ENCODE data around the gene CFAP69. TPM values are rescaled to one million over a fixed set of nuclear protein-coding genes. Genes with fewer than 3 reads are reported as not detected.
"Not testable (repeated sequence)": the region's sequence is repeated elsewhere in the genome, so short reads cannot be mapped to it uniquely, and the experiment has no call there.

Gene CFAP69
- total RNA-seq, 2 donors from 2014 or later, result 0.35 to 0.42 TPM

- Mint-ChIP-seq H3K9me3 (no peaks in the 10 kb centered on the region), H3K4me1 (peaks cover 5% of the 10 kb centered on the region), H3K4me3 (peak overlapping the region; percentile 95), H3K27me3 (no peaks in the 10 kb centered on the region), H3K27ac (no peak overlapping the region), H3K36me3 (ENCODE audit: low read depth) (no peaks in the 10 kb centered on the region)
- ATAC-seq (replicated peaks), result no peak
Measured at GRCh38 chr7:90243556-90243955, 1.4 kb upstream of the CFAP69 start.

GRCh38 chr7:90244565-90244908 lies 437 bp upstream of the CFAP69 start:
- no peaks in the 10 kb centered on the region for H3K9me3 Mint-ChIP-seq
- ATAC-seq (replicated peaks), result peak; percentile 3
- peaks cover 5% of the 10 kb centered on the region for H3K4me1 Mint-ChIP-seq
- H3K4me3 Mint-ChIP-seq, result peak overlapping the region; percentile 95
- H3K27me3 Mint-ChIP-seq, result peaks cover 4% of the 10 kb centered on the region
- no peaks in the 10 kb centered on the region for H3K36me3 Mint-ChIP-seq (ENCODE audit: low read depth)
- peak overlapping the region; percentile 81 for H3K27ac Mint-ChIP-seq

- Mint-ChIP-seq H3K4me1 (peaks cover 5% of the 10 kb centered on the region), H3K27ac (no peak overlapping the region), H3K27me3 (peaks cover 15% of the 10 kb centered on the region), H3K9me3 (no peaks in the 10 kb centered on the region), H3K4me3 (peak overlapping the region; percentile 95), H3K36me3 (ENCODE audit: low read depth) (no peaks in the 10 kb centered on the region)
- ATAC-seq (replicated peaks), result no peak
Measured at GRCh38 chr7:90246171-90246570, 1.2 kb downstream of the CFAP69 start.

GRCh38 chr7:90248706-90249105 lies 3.7 kb downstream of the CFAP69 start:
- peaks cover 5% of the 10 kb centered on the region for H3K4me1 Mint-ChIP-seq
- peaks cover 18% of the 10 kb centered on the region for H3K27me3 Mint-ChIP-seq
- no peak for ATAC-seq (replicated peaks)
- H3K27ac Mint-ChIP-seq, result no peak overlapping the region
- no peaks in the 10 kb centered on the region for H3K36me3 Mint-ChIP-seq (ENCODE audit: low read depth)
- no peak overlapping the region for H3K4me3 Mint-ChIP-seq
- no peaks in the 10 kb centered on the region for H3K9me3 Mint-ChIP-seq

- Mint-ChIP-seq H3K27me3 (peaks cover 32% of the 10 kb centered on the region), H3K27ac (no peak overlapping the region), H3K4me1 (no peaks in the 10 kb centered on the region), H3K4me3 (no peak overlapping the region), H3K9me3 (no peaks in the 10 kb centered on the region), H3K36me3 (ENCODE audit: low read depth) (no peaks in the 10 kb centered on the region)
- no peak for ATAC-seq (replicated peaks)
Measured at GRCh38 chr7:90250601-90251303, 5.8 kb downstream of the CFAP69 start.

- Mint-ChIP-seq H3K4me1 (no peaks in the 10 kb centered on the region), H3K27me3 (peaks cover 36% of the 10 kb centered on the region), H3K9me3 (no peaks in the 10 kb centered on the region), H3K4me3 (no peak overlapping the region), H3K27ac (no peak overlapping the region), H3K36me3 (ENCODE audit: low read depth) (no peaks in the 10 kb centered on the region)
- no peak for ATAC-seq (replicated peaks)
Measured at GRCh38 chr7:90251304-90251635, 6.3 kb downstream of the CFAP69 start.

GRCh38 chr7:90256011-90256410 lies 11.0 kb downstream of the CFAP69 start:
- not testable (repeated sequence) for H3K9me3 Mint-ChIP-seq; H3K4me1 Mint-ChIP-seq; ATAC-seq (replicated peaks); H3K36me3 Mint-ChIP-seq (ENCODE audit: low read depth); H3K27ac Mint-ChIP-seq; H3K4me3 Mint-ChIP-seq
- H3K27me3 Mint-ChIP-seq, result peaks cover 21% of the 10 kb centered on the region

GRCh38 chr7:90256778-90257177 lies 11.8 kb downstream of the CFAP69 start:
- H3K27me3 Mint-ChIP-seq, result peaks cover 20% of the 10 kb centered on the region
- no peak for ATAC-seq (replicated peaks)
- no peaks in the 10 kb centered on the region for H3K9me3 Mint-ChIP-seq
- H3K27ac Mint-ChIP-seq, result no peak overlapping the region
- no peaks in the 10 kb centered on the region for H3K36me3 Mint-ChIP-seq (ENCODE audit: low read depth)
- no peaks in the 10 kb centered on the region for H3K4me1 Mint-ChIP-seq
- no peak overlapping the region for H3K4me3 Mint-ChIP-seq

- Mint-ChIP-seq H3K9me3 (no peaks in the 10 kb centered on the region), H3K4me1 (no peaks in the 10 kb centered on the region), H3K4me3 (no peak overlapping the region), H3K27ac (no peak overlapping the region), H3K36me3 (ENCODE audit: low read depth) (no peaks in the 10 kb centered on the region), H3K27me3 (peaks cover 5% of the 10 kb centered on the region)
- no peak for ATAC-seq (replicated peaks)
Measured at GRCh38 chr7:90261441-90261840, 16.5 kb downstream of the CFAP69 start.

GRCh38 chr7:90262438-90262837 lies 17.5 kb downstream of the CFAP69 start:
- Mint-ChIP-seq H3K4me3 (no peak overlapping the region), H3K27me3 (peaks cover 5% of the 10 kb centered on the region), H3K27ac (no peak overlapping the region), H3K9me3 (no peaks in the 10 kb centered on the region), H3K36me3 (ENCODE audit: low read depth) (no peaks in the 10 kb centered on the region), H3K4me1 (no peaks in the 10 kb centered on the region)
- ATAC-seq (replicated peaks), result no peak

GRCh38 chr7:90266808-90267207 lies 21.8 kb downstream of the CFAP69 start:
- Mint-ChIP-seq H3K4me1 (no peaks in the 10 kb centered on the region), H3K27me3 (peaks cover 5% of the 10 kb centered on the region), H3K9me3 (no peaks in the 10 kb centered on the region), H3K36me3 (ENCODE audit: low read depth) (no peaks in the 10 kb centered on the region), H3K27ac (no peak overlapping the region), H3K4me3 (no peak overlapping the region)
- ATAC-seq (replicated peaks), result no peak

- Mint-ChIP-seq H3K36me3 (ENCODE audit: low read depth) (no peaks in the 10 kb centered on the region), H3K9me3 (no peaks in the 10 kb centered on the region), H3K4me3 (no peak overlapping the region), H3K4me1 (no peaks in the 10 kb centered on the region), H3K27ac (no peak overlapping the region), H3K27me3 (peaks cover 5% of the 10 kb centered on the region)
- no peak for ATAC-seq (replicated peaks)
Measured at GRCh38 chr7:90267263-90267858, 22.4 kb downstream of the CFAP69 start.

- Mint-ChIP-seq H3K9me3 (no peaks in the 10 kb centered on the region), H3K4me1 (no peaks in the 10 kb centered on the region), H3K36me3 (ENCODE audit: low read depth) (no peaks in the 10 kb centered on the region), H3K4me3 (no peak overlapping the region), H3K27me3 (peaks cover 5% of the 10 kb centered on the region), H3K27ac (no peak overlapping the region)
- ATAC-seq (replicated peaks), result no peak
Measured at GRCh38 chr7:90269163-90269562, 24.2 kb downstream of the CFAP69 start.

GRCh38 chr7:90270431-90271178 lies 25.6 kb downstream of the CFAP69 start:
- Mint-ChIP-seq H3K27ac (no peak overlapping the region), H3K9me3 (no peaks in the 10 kb centered on the region), H3K27me3 (no peaks in the 10 kb centered on the region), H3K4me1 (no peaks in the 10 kb centered on the region), H3K4me3 (no peak overlapping the region), H3K36me3 (ENCODE audit: low read depth) (no peaks in the 10 kb centered on the region)
- ATAC-seq (replicated peaks), result no peak

- Mint-ChIP-seq H3K9me3 (no peaks in the 10 kb centered on the region), H3K27me3 (no peaks in the 10 kb centered on the region), H3K4me1 (no peaks in the 10 kb centered on the region), H3K4me3 (no peak overlapping the region), H3K27ac (no peak overlapping the region), H3K36me3 (ENCODE audit: low read depth) (no peaks in the 10 kb centered on the region)
- ATAC-seq (replicated peaks), result no peak
Measured at GRCh38 chr7:90271753-90272152, 26.8 kb downstream of the CFAP69 start.
